Tibial nerve (tissue), 4 donors: ENCODE measurements around the gene JAZF1. TPM values are rescaled to one million over a fixed set of nuclear protein-coding genes. Genes with fewer than 3 reads are reported as not detected.

Source experiments
- DNase-seq, 2 donors: peaks; one replicate each; pipeline ENCODE4 v3.0.0-alpha.2; 2019; ENCODE audit warnings: low spot score in 2 of 2
- H3K27ac ChIP-seq, 4 donors: fragments of 200-600 bp; sonication (generic) in 3 of 4; one replicate each; pipeline ENCODE4 v1.5.1; 2017 to 2019; ENCODE audit warnings: mild to moderate bottlenecking in 1 of 4
- H3K27me3 ChIP-seq, 2 donors: fragments of 200-600 bp; sonication (generic) in 1 of 2; one replicate each; pipeline versions ENCODE4 v1.5.1 to v1.6.0; 2017 to 2019
- H3K36me3 ChIP-seq, 3 donors: fragments of 200-600 bp; sonication (generic); one replicate each; pipeline ENCODE4 v1.5.1; 2018 to 2019
- H3K4me1 ChIP-seq, 4 donors: fragments of 200-600 bp; sonication (generic) in 3 of 4; one replicate each; pipeline ENCODE4 v1.5.1; 2017 to 2019
- H3K4me3 ChIP-seq, 4 donors: fragments of 200-600 bp; sonication (generic) in 3 of 4; one replicate each; pipeline ENCODE4 v1.5.1; 2017 to 2019; ENCODE audit warnings: mild to moderate bottlenecking in 1 of 4, moderate library complexity in 1 of 4
- H3K9me3 ChIP-seq, 4 donors: fragments of 200-600 bp; sonication (generic) in 3 of 4; one replicate each; pipeline ENCODE4 v1.5.1; 2017 to 2019
- CTCF ChIP-seq, 5 experiments: fragments of 200-600 bp in 3 of 5; fragments of 450-650 bp in 2 of 5; sonication (generic) in 3 of 5; IDR thresholded peaks; one replicate each; pipeline ENCODE4 v1.5.1; 2016 to 2019; ENCODE audit warnings: antibody characterized with exemption in 5 of 5, mild to moderate bottlenecking in 3 of 5, moderate library complexity in 2 of 5
- EP300 ChIP-seq, 2 donors: sonication (generic); formaldehyde crosslinking; IDR thresholded peaks; one replicate each; pipeline ENCODE4 v1.6.1; 2017; ENCODE audit warnings: antibody characterized with exemption in 2 of 2, mild to moderate bottlenecking in 1 of 2
- POLR2A ChIP-seq, 2 donors: fragments of 450-650 bp; IDR thresholded peaks; one replicate each; pipeline ENCODE4 v1.6.1; 2017; ENCODE audit warnings: antibody characterized with exemption in 2 of 2, mild to moderate bottlenecking in 2 of 2, moderate library complexity in 2 of 2
- WGBS, 2 donors: methylation state at CpG; one replicate each; pipeline ENCODE4 v1.1.5; 2018; 5-methylcytosine and 5-hydroxymethylcytosine counted together
- total RNA-seq, 4 donors: library from RNA; depleted of rRNA; stranded (reverse); fragments of >200 nt; gene quantifications; one replicate each; pipeline ENCODE4 v1.1.0, GENCODE V29; 2016

Gene JAZF1
- total RNA-seq, 4 donors from 2014 or later = 6.9 to 17.5 (median 10.7) TPM

- Histone ChIP-seq H3K9me3 (peaks cover 0 to 5% (median 0%) of the 10 kb centered on the region in 4 donors), H3K4me3 (no peak overlapping the region), H3K36me3 (no peaks in the 10 kb centered on the region), H3K27me3 (no peaks in the 10 kb centered on the region), H3K4me1 (no peaks in the 10 kb centered on the region), H3K27ac (no peak overlapping the region)
- WGBS, 2 donors = 94% methylated on average over 9 of the region's 9 CpGs
- no peak for TF ChIP-seq POLR2A (IDR thresholded peaks at IDR 0.05)
- TF ChIP-seq CTCF (IDR thresholded peaks at IDR 0.05) = no peak
- TF ChIP-seq EP300 (IDR thresholded peaks at IDR 0.05) = no peak
- DNase-seq = no peak
These were observed 21.6 kb upstream of the JAZF1 start for GRCh38 chr7:28202222-28202621.

- TF ChIP-seq CTCF (IDR thresholded peaks at IDR 0.05) (no peak), POLR2A (IDR thresholded peaks at IDR 0.05) (no peak), EP300 (IDR thresholded peaks at IDR 0.05) (no peak)
- Histone ChIP-seq H3K36me3 (no peaks in the 10 kb centered on the region), H3K4me1 (no peaks in the 10 kb centered on the region), H3K27me3 (no peaks in the 10 kb centered on the region), H3K27ac (no peak overlapping the region), H3K9me3 (peaks cover 0 to 5% (median 0%) of the 10 kb centered on the region in 4 donors), H3K4me3 (no peak overlapping the region)
- DNase-seq = no peak
- 47% methylated on average over 1 of the region's 1 CpG for WGBS, 2 donors
These were observed 20.5 kb upstream of the JAZF1 start for GRCh38 chr7:28201131-28201530.

- Histone ChIP-seq H3K27me3 (no peaks in the 10 kb centered on the region), H3K4me1 (no peaks in the 10 kb centered on the region), H3K4me3 (no peak overlapping the region), H3K36me3 (no peaks in the 10 kb centered on the region), H3K27ac (no peak overlapping the region), H3K9me3 (peaks cover 0 to 5% (median 0%) of the 10 kb centered on the region in 4 donors)
- WGBS, 2 donors = 70 to 77% methylated on average over 2 of the region's 2 CpGs
- TF ChIP-seq CTCF (IDR thresholded peaks at IDR 0.05) = no peak
- DNase-seq = no peak
These were observed 20.0 kb upstream of the JAZF1 start for GRCh38 chr7:28200598-28200997.

DNA sequence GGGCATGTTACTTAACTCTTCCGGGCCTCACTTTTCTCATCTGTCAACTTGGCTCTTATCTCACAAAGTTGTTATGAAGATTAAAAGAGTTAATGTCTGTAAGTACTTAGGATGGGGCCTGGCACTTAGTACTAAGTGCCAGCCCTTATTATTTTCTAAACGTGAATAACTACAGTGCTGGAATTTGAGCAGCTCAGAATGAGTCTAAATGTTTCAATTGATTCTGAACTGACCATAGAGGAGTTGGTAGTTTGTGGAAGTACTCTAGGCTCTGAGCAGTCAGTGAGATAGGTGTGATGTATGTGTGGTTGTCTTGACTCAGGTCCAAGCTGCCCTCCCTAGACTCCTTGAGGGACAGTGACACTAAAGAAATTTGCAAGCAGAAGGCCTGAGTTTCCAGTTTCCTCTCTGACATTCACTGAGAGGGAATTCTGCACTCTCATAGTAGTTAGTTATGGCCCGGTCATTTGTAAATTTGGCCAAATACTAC lies 18.5 kb upstream of the JAZF1 start:
- Histone ChIP-seq H3K4me3 (no peak overlapping the region), H3K27ac (no peak overlapping the region), H3K36me3 (no peaks in the 10 kb centered on the region), H3K4me1 (no peaks in the 10 kb centered on the region), H3K27me3 (no peaks in the 10 kb centered on the region), H3K9me3 (peaks cover 0 to 5% (median 0%) of the 10 kb centered on the region in 4 donors)
- TF ChIP-seq CTCF (IDR thresholded peaks at IDR 0.05) (no peak), POLR2A (IDR thresholded peaks at IDR 0.05) (no peak), EP300 (IDR thresholded peaks at IDR 0.05) (no peak)
- no peak for DNase-seq
- 84 to 87% methylated on average over 3 of the region's 3 CpGs for WGBS, 2 donors

DNA sequence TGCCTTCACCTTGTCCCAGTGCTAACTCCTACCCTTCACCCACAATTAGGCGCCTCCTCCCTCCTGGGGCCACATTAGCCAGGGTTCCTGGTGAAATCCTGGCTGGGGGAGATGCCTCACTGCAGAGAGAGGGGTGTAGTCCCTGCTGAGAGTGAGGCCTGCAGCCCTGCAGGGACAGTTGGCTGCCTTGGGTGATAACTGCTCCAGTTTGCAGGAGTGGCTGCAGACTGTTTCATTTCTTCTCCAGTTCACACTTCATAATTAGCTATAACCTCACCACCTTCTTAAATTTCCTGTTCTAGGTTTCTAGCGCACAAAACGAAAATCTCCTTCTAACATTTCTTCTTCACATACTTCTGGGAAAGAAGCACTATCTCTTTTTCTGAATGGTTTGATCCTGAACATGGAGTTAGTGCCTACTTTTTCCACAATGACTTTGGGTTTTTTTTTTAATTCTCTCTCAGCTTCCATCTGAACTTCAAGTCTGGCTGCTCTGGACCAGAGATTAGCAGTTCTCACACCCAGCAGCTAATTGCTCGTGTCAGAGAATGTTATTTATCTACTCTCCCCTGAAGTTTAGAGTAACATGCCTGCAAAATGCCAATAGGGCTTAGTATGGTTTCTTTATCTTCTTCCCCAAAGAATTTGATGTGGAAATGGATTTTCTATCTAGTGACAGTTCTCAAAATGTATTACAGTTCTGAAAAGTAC lies 15.5 kb upstream of the JAZF1 start:
- WGBS, 2 donors = 89 to 92% methylated on average over 4 of the region's 4 CpGs
- no peak for DNase-seq
- H3K4me1 ChIP-seq = no peaks in the 10 kb centered on the region
- no peak for TF ChIP-seq POLR2A (IDR thresholded peaks at IDR 0.05)
- no peak for TF ChIP-seq EP300 (IDR thresholded peaks at IDR 0.05)
- TF ChIP-seq CTCF (IDR thresholded peaks at IDR 0.05) = no peak
- H3K4me3 ChIP-seq = no peak overlapping the region
- peaks cover 0 to 5% (median 0%) of the 10 kb centered on the region in 4 donors for H3K9me3 ChIP-seq
- no peaks in the 10 kb centered on the region for H3K27me3 ChIP-seq
- no peaks in the 10 kb centered on the region for H3K36me3 ChIP-seq
- H3K27ac ChIP-seq = no peak overlapping the region
